Neuronal stem cell (in vitro differentiated cells): Measurements from ENCODE around the gene ROBO4.

ENCODE experiments used
- DNase-seq: peaks from one replicate; pipeline ENCODE4 v3.0.0-alpha.2; 2013; ENCODE audit warnings: low spot score
- H2AFZ ChIP-seq: one replicate; pipeline ENCODE4 v1.6.1; 2013; ENCODE audit warnings: mild to moderate bottlenecking, low read length, inconsistent platforms
- H2AK5ac ChIP-seq: 2 replicates; pipeline ENCODE4 v1.6.1; 2013; ENCODE audit warnings: low read depth, mild to moderate bottlenecking, inconsistent platforms, low read length, moderate library complexity, mixed read lengths
- H2BK120ac ChIP-seq: 2 replicates; pipeline ENCODE4 v1.6.1; 2013; ENCODE audit warnings: low read depth, mild to moderate bottlenecking, inconsistent platforms, low read length, moderate library complexity, mixed read lengths
- H2BK12ac ChIP-seq: one replicate; pipeline ENCODE4 v1.6.1; 2013; ENCODE audit warnings: low read length, inconsistent platforms
- H2BK15ac ChIP-seq: 2 replicates; pipeline ENCODE4 v1.6.1; 2013; ENCODE audit warnings: mild to moderate bottlenecking, low read length, inconsistent platforms, mixed read lengths
- H2BK5ac ChIP-seq: one replicate; pipeline ENCODE4 v1.6.1; 2013; ENCODE audit warnings: inconsistent platforms, mild to moderate bottlenecking, low read length, moderate library complexity
- H3K14ac ChIP-seq: one replicate; pipeline ENCODE4 v1.6.1; 2013; ENCODE audit warnings: low read length, inconsistent platforms
- H3K18ac ChIP-seq: 2 replicates; pipeline ENCODE4 v1.6.1; 2013; ENCODE audit warnings: low read length, inconsistent platforms
- H3K23ac ChIP-seq: 2 replicates; pipeline ENCODE4 v1.6.1; 2013; ENCODE audit warnings: low read depth, mild to moderate bottlenecking, mixed read lengths, low read length, inconsistent platforms; ENCODE audit not compliant: poor library complexity
- H3K27ac ChIP-seq: replicated peaks from 3 replicates; pipeline ENCODE4 v1.5.1; 2013; ENCODE audit warnings: low read length, inconsistent platforms
- H3K27me3 ChIP-seq, 3 experiments: 2 replicates each; pipeline ENCODE4 v1.6.1; 2013; ENCODE audit warnings: low read length in 3 of 3, mild to moderate bottlenecking in 2 of 3, inconsistent platforms in 1 of 3, low read depth in 1 of 3, mixed read lengths in 1 of 3, moderate library complexity in 1 of 3; ENCODE audit not compliant: control insufficient read depth in 3 of 3, insufficient read depth in 3 of 3
- H3K36me3 ChIP-seq, 2 donors: replicated peaks in 1 of 2; 2 replicates each; pipeline ENCODE4 v1.6.1; 2013; ENCODE audit warnings: low read length in 2 of 2; ENCODE audit not compliant: control insufficient read depth in 2 of 2, insufficient read depth in 2 of 2
- H3K4ac ChIP-seq: 2 replicates; pipeline ENCODE4 v1.6.1; 2013; ENCODE audit warnings: inconsistent platforms, mild to moderate bottlenecking, low read length, moderate library complexity
- H3K4me1 ChIP-seq, 2 donors: 1 replicate in 1 of 2; 2 replicates in 1 of 2; pipeline ENCODE4 v1.6.1; 2013; ENCODE audit warnings: low read length in 2 of 2, low read depth in 1 of 2; ENCODE audit not compliant: control insufficient read depth in 2 of 2, insufficient read depth in 1 of 2
- H3K4me2 ChIP-seq: one replicate; pipeline ENCODE4 v1.6.1; 2013; ENCODE audit warnings: mild to moderate bottlenecking, low read length, inconsistent platforms; ENCODE audit not compliant: insufficient read depth, poor library complexity, severe bottlenecking
- H3K4me3 ChIP-seq, 2 donors: 2 replicates each; pipeline ENCODE4 v1.5.1; 2013; ENCODE audit warnings: low read length in 2 of 2, mild to moderate bottlenecking in 2 of 2, inconsistent platforms in 1 of 2, moderate library complexity in 1 of 2
- H3K79me1 ChIP-seq: one replicate; pipeline ENCODE4 v1.6.1; 2013; ENCODE audit warnings: low read depth, mild to moderate bottlenecking, inconsistent platforms, low read length, moderate library complexity
- H3K9ac ChIP-seq: one replicate; pipeline ENCODE4 v1.6.1; 2013; ENCODE audit warnings: mild to moderate bottlenecking, low read depth, low read length, inconsistent platforms; ENCODE audit not compliant: poor library complexity
- H3K9me3 ChIP-seq, 2 donors: replicated peaks in 1 of 2; 2 replicates each; pipeline versions ENCODE3 to v1.6.1; 2013; ENCODE audit warnings: low read length in 2 of 2, mild to moderate bottlenecking in 2 of 2, inconsistent platforms in 1 of 2, low read depth in 1 of 2, mixed read lengths in 1 of 2, moderate library complexity in 1 of 2; ENCODE audit not compliant: control insufficient read depth in 2 of 2, insufficient read depth in 1 of 2
- H4K8ac ChIP-seq: one replicate; pipeline ENCODE4 v1.6.1; 2013; ENCODE audit warnings: low read depth, mild to moderate bottlenecking, inconsistent platforms, low read length, moderate library complexity
- H4K91ac ChIP-seq: one replicate; pipeline ENCODE4 v1.6.1; 2013; ENCODE audit warnings: low read length, low read depth, mild to moderate bottlenecking, inconsistent platforms; ENCODE audit not compliant: poor library complexity
- WGBS, 2 donors: extraction: QIAGEN DNeasy Blood & Tissue Kit; methylation state at CpG; one replicate each; pipeline ENCODE4 v1.1.7; 2013; ENCODE audit warnings: missing lambda C conversion rate in 2 of 2, mixed read lengths in 1 of 2; ENCODE audit not compliant: insufficient read length in 2 of 2, insufficient replicate concordance in 1 of 2; ENCODE audit errors: extremely low coverage in 2 of 2; 5-methylcytosine and 5-hydroxymethylcytosine counted together

ROBO4 gene

DNA sequence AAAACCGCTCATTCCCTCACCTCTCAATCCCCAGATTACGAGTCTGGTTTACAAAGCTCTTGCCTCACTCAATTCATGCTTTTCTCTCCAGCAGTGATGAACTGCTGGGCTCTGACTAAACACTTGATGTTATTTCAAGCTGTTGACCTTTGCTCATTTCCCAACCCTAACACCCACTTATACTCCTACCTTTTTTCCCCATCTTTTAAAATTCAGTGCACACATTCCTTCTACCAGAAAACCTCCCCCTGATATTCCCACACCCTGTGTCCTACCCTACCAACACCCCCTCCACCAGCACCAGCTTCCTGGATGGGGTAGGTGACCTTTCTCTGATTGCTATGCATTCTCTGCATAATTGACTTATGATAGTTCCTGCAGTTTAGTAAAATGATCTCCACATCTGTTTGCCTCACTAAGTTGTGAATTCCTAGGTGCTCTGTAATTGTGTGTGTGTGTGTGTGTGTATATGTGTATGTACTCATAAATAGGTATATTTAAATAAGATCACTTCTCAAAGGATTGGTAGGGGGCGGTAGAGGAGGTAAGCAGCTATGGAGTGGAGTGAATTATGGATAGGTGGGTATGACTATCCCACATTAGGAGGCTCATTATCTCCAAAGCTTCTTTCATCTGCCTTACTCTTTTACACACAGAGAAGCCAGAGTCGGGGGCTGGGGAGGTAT lies 37.3 kb upstream of the ROBO4 start:
- peaks cover 0 to 42% (median 0%) of the 10 kb centered on the region in 3 experiments for H3K27me3 ChIP-seq

DNA sequence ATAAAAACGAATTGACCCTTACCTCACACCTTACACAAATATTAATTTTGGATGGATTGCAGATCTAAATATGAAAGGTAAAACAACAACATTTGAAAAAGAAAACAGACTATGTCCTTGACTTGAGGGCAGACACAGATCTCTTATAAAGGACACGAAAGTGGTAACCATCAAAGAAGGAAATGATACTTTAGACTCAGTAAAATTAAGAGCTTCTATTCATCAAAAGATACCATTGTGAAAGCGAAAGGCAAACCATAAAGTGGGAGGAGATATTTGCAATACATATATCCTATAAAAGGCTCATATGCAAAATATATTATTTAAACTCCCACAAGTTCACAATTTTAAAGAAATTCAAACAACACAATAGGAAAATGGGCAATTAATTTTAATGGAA lies 33.1 kb upstream of the ROBO4 start:
- DNase-seq = no peak
- H3K9me3 ChIP-seq = no peaks in the 10 kb centered on the region
- H3K27me3 ChIP-seq = peaks cover 0 to 38% (median 0%) of the 10 kb centered on the region in 3 experiments
- no peak overlapping the region for H3K27ac ChIP-seq
- H3K4ac ChIP-seq = no peak overlapping the region
- H2BK15ac ChIP-seq = no peak overlapping the region
- no peak overlapping the region for H2BK120ac ChIP-seq
- no peak overlapping the region for H4K8ac ChIP-seq
- H3K4me3 ChIP-seq = no peak overlapping the region
- no peaks in the 10 kb centered on the region for H3K36me3 ChIP-seq
- H3K18ac ChIP-seq = no peak overlapping the region
- no peak overlapping the region for H2AK5ac ChIP-seq
- no peak overlapping the region for H3K4me2 ChIP-seq
- H3K9ac ChIP-seq = no peak overlapping the region
- no peak overlapping the region for H2AFZ ChIP-seq
- H4K91ac ChIP-seq = no peak overlapping the region
- H2BK12ac ChIP-seq = no peak overlapping the region
- H3K79me1 ChIP-seq = no peaks in the 10 kb centered on the region
- peaks cover 0 to 5% of the 10 kb centered on the region in 2 donors for H3K4me1 ChIP-seq
- H2BK5ac ChIP-seq = no peak overlapping the region
- WGBS, 2 donors = no CpG with 5 or more reads among the region's 3 CpGs
- H3K14ac ChIP-seq = no peak overlapping the region
- H3K23ac ChIP-seq = no peak overlapping the region

More for the DNA sequence above, 37.3 kb upstream of the ROBO4 start:
- H4K91ac ChIP-seq = no peak overlapping the region
- no peak overlapping the region for H3K18ac ChIP-seq
- H2BK12ac ChIP-seq = no peak overlapping the region
- H2BK120ac ChIP-seq = no peak overlapping the region
- H3K4ac ChIP-seq = no peak overlapping the region
- no peak overlapping the region for H2AFZ ChIP-seq
- no peaks in the 10 kb centered on the region for H3K36me3 ChIP-seq
- H3K27ac ChIP-seq = no peak overlapping the region
- no CpG with 5 or more reads among the region's 4 CpGs for WGBS, 2 donors
- no peak overlapping the region for H2AK5ac ChIP-seq
- H2BK5ac ChIP-seq = no peak overlapping the region
- no peak overlapping the region for H3K23ac ChIP-seq
- H3K4me1 ChIP-seq = peaks cover 3 to 7% of the 10 kb centered on the region in 2 donors
- no peak overlapping the region for H3K9ac ChIP-seq
- no peaks in the 10 kb centered on the region for H3K9me3 ChIP-seq
- no peak overlapping the region for H3K4me2 ChIP-seq
- no peaks in the 10 kb centered on the region for H3K79me1 ChIP-seq
- H2BK15ac ChIP-seq = no peak overlapping the region
- H4K8ac ChIP-seq = no peak overlapping the region
- H3K4me3 ChIP-seq = no peak overlapping the region
- no peak overlapping the region for H3K14ac ChIP-seq
- DNase-seq = no peak

DNA sequence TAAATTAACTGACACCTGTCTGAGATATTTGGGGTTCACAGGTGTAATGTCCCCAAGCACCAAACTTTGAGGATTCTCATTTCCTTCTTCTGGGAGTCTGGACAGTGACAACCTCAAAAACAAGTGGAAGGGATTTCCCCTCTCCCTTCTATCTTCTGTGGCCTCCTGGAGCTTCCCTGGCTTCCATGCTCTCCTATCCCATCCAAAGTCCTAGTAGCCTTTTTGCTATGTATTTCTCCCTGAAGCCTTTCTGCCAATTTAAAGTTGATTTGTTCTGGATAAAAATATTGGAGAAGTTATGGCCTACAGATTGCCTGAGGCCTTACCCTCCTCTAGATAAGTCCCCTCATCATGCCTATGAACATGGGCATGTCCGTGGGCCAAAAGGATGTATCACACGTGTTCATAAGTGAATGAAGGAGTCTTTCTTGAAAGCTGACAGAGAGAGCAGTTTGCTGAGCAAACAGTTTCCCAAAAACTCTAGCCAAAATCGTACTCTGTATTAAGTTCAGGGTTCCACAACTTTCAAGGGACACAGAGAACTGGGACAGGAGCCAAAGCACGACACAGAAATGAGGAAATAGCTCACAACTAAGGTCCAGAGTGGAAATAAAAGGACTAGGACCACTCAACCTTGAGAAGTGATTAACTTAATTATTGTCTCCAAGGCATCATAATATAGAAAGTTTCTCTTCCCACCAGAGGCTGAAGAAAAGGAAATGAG lies 31.4 kb upstream of the ROBO4 start:
- H3K4me2 ChIP-seq = no peak overlapping the region
- no peaks in the 10 kb centered on the region for H3K4me1 ChIP-seq
- H3K14ac ChIP-seq = no peak overlapping the region
- H3K36me3 ChIP-seq = no peaks in the 10 kb centered on the region
- H2BK15ac ChIP-seq = no peak overlapping the region
- H3K79me1 ChIP-seq = no peaks in the 10 kb centered on the region
- no peak overlapping the region for H2BK120ac ChIP-seq
- H2BK5ac ChIP-seq = no peak overlapping the region
- H3K4me3 ChIP-seq = no peak overlapping the region
- H4K8ac ChIP-seq = no peak overlapping the region
- H3K23ac ChIP-seq = no peak overlapping the region
- H3K4ac ChIP-seq = no peak overlapping the region
- H3K27ac ChIP-seq = no peak overlapping the region
- peaks cover 0 to 45% (median 0%) of the 10 kb centered on the region in 3 experiments for H3K27me3 ChIP-seq
- DNase-seq = no peak
- H4K91ac ChIP-seq = no peak overlapping the region
- H3K18ac ChIP-seq = no peak overlapping the region
- no CpG with 5 or more reads among the region's 4 CpGs for WGBS, 2 donors
- H3K9me3 ChIP-seq = no peaks in the 10 kb centered on the region
- no peak overlapping the region for H2BK12ac ChIP-seq
- no peak overlapping the region for H3K9ac ChIP-seq
- H2AFZ ChIP-seq = no peak overlapping the region
- H2AK5ac ChIP-seq = no peak overlapping the region

DNA sequence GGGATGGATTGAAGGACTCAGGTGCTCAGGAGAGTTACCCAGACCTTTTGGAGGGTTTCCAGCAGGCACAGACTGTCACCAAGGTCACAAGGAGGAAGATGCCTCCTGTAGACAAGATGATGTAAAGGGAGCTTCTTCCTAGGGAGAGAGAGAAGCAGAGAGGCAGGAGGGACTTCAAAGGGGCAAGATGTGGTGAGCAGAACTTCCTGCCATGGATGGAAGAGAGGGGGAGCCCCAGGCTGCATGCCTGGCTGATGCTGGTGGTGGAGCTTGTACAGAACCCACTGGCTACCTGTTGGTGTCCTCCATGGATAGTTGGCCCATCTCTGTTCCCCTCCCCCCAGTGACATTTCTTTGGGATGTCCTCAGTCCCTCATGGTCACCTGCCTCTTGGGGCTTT lies 25.6 kb upstream of the ROBO4 start:
- H3K4me2 ChIP-seq = no peak overlapping the region
- no peak overlapping the region for H2BK15ac ChIP-seq
- peaks cover 0 to 74% (median 9%) of the 10 kb centered on the region in 3 experiments for H3K27me3 ChIP-seq

More for the DNA sequence above, 25.6 kb upstream of the ROBO4 start:
- H2BK5ac ChIP-seq = no peak overlapping the region
- no peak for DNase-seq
- H3K9me3 ChIP-seq = peaks cover 4 to 16% of the 10 kb centered on the region in 2 donors
- no peak overlapping the region for H3K18ac ChIP-seq
- peaks cover 0 to 6% of the 10 kb centered on the region in 2 donors for H3K4me1 ChIP-seq
- H2AFZ ChIP-seq = no peak overlapping the region
- no peak overlapping the region for H3K23ac ChIP-seq
- no peak overlapping the region for H3K27ac ChIP-seq
- H3K36me3 ChIP-seq = no peaks in the 10 kb centered on the region
- H3K4me3 ChIP-seq = no peak overlapping the region
- no peak overlapping the region for H2BK120ac ChIP-seq
- H3K79me1 ChIP-seq = no peaks in the 10 kb centered on the region
- H3K4ac ChIP-seq = no peak overlapping the region
- H2AK5ac ChIP-seq = no peak overlapping the region
- no peak overlapping the region for H3K9ac ChIP-seq
- H2BK12ac ChIP-seq = no peak overlapping the region
- no peak overlapping the region for H4K8ac ChIP-seq
- no peak overlapping the region for H3K14ac ChIP-seq
- H4K91ac ChIP-seq = no peak overlapping the region
